K562 treated with DMSO at 1 percent for 4 hours (cell line): ENCODE data around the gene CCDC198. TPM values are rescaled to one million over a fixed set of nuclear protein-coding genes. Genes with fewer than 3 reads are reported as not detected.

Source experiments
- total RNA-seq: library from RNA; unstranded; fragments of 300-600 nt; gene quantifications from 2 replicates; pipeline ENCODE4 v1.2.3, GENCODE V29; 2022; ENCODE audit not compliant: insufficient read depth

Gene CCDC198, protein sequence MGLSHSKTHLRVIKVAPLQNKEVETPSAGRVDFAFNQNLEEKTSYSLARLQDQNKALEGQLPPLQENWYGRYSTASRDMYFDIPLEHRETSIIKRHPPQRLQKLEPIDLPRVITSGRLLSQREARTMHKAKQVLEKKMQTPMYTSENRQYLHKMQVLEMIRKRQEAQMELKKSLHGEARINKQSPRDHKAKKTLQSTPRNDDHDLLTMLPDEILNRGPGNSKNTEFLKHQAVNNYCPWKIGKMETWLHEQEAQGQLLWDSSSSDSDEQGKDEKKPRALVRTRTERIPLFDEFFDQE
- total RNA-seq: not detected in 2 replicates

DNA sequence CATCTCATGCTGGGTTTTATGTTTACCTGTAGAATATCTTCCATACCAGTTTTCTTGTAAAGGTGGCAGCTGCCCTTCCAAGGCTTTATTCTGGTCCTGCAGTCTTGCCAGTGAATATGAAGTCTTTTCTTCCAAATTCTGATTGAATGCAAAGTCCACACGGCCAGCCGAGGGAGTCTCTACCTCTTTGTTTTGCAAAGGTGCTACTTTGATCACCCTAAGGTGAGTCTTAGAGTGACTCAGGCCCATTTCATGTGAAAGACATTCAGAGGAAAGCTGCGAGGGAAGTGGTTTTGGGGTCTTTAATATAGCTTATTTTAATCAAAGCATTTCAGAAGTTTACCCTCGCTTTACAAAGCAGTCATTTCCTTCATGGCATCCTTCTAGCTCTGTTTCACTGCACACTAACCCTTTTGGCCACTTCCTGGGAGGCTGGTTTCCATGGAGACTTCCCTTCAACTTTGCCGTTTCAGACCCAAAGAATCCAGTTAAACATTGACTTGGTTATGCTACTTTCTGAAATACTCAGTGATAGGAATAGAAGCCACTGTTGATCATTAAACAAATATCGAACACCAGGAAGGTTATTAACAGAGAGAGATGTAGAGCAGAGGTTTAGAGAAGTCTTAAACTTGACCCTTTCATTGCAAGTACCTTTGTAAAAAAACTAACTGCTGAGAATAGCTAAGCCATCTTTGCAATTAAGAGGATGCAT is at the start of gene CCDC198:
TSS of gene CCDC198 (minus strand) at position 391 of the 715 bp plus-strand sequence. CDS start at position 249, 142 bp downstream.

Other genes starting within 250 kb of the CCDC198 start
- 9.8 and 10.4 TPM in 2 replicates for gene EXOC5, start 225.0 kb downstream of the CCDC198 start, total RNA-seq
- gene AP5M1, start 224.9 kb downstream of the CCDC198 start, total RNA-seq: 11.2 and 12.9 TPM in 2 replicates
- gene NAA30, start 103.3 kb downstream of the CCDC198 start, total RNA-seq: 3.7 and 5.4 TPM in 2 replicates